K562 (cell line): Measurements from ENCODE around the gene ATP5PD. TPM values are rescaled to one million over a fixed set of nuclear protein-coding genes. Genes with fewer than 3 reads are reported as not detected.

Source experiments
- CAMTA2 ChIP-seq: fragments of 250-450 bp; sonication (Bioruptor Pico); conservative IDR thresholded peaks from 2 replicates; pipeline ENCODE4 v1.5.1; 2022
- CREB1 ChIP-seq, 2 experiments: sonication (generic) in 1 of 2; formaldehyde crosslinking in 1 of 2; IDR thresholded peaks; 2 replicates each; pipeline versions ENCODE4 v1.6.1 to v1.8.0; 2012 to 2022; ENCODE audit warnings: inconsistent platforms in 1 of 2, mild to moderate bottlenecking in 1 of 2, missing genetic modification reagents in 1 of 2, moderate library complexity in 1 of 2
- EP300 ChIP-seq: IDR thresholded peaks from 2 replicates; pipeline ENCODE4 v1.6.1; 2012; ENCODE audit warnings: low read length, improper control_type of control experiment
- ETV5 ChIP-seq: sonication (generic); formaldehyde crosslinking; IDR thresholded peaks from 2 replicates; pipeline ENCODE4 v1.4.0; 2020; ENCODE audit warnings: low read depth, mild to moderate bottlenecking, missing genetic modification reagents
- GABPA ChIP-seq: fragments of 200-800 bp; sonication (Bioruptor generic); conservative IDR thresholded peaks from 2 replicates; pipeline ENCODE4 v1.6.1; 2016; ENCODE audit warnings: low read depth, missing genetic modification characterization, missing compliant biosample characterization
- ILK ChIP-seq: fragments of 450-650 bp; IDR thresholded peaks from 2 replicates; pipeline ENCODE4 v1.6.1; 2016; ENCODE audit warnings: missing genetic modification characterization, low read depth, mild to moderate bottlenecking, missing compliant biosample characterization, moderate library complexity, borderline replicate concordance
- JUND ChIP-seq, 2 experiments: IDR thresholded peaks; 2 replicates in 1 of 2; 3 replicates in 1 of 2; pipeline ENCODE4 v1.6.1; 2011; ENCODE audit warnings: borderline replicate concordance in 2 of 2, low read depth in 2 of 2, low read length in 2 of 2, improper control_type of control experiment in 1 of 2, missing biosample characterization in 1 of 2, missing genetic modification characterization in 1 of 2, missing genetic modification reagents in 1 of 2
- MBD1 ChIP-seq: fragments of 250-450 bp; sonication (Bioruptor Pico); IDR thresholded peaks from 2 replicates; pipeline ENCODE4 v1.8.0; 2022; ENCODE audit warnings: inconsistent platforms
- PKNOX1 ChIP-seq: fragments of 450-650 bp; IDR thresholded peaks from 2 replicates; pipeline ENCODE4 v1.6.1; 2016
- POLR2A ChIP-seq: fragments of 450-650 bp; conservative IDR thresholded peaks from 2 replicates; pipeline ENCODE4 v1.6.1; 2016
- TGIF2 ChIP-seq: sonication (generic); formaldehyde crosslinking; IDR thresholded peaks from 2 replicates; pipeline ENCODE4 v1.8.1; 2022; ENCODE audit warnings: mild to moderate bottlenecking, missing genetic modification reagents, moderate library complexity
- ZNF707 ChIP-seq: fragments of 250-450 bp; sonication (Bioruptor Pico); conservative IDR thresholded peaks from 2 replicates; pipeline ENCODE4 v1.8.0; 2022; ENCODE audit warnings: inconsistent platforms, mild to moderate bottlenecking, moderate library complexity
- polyA plus RNA-seq, 8 experiments: library from polyadenylated mRNA; depleted of rRNA in 4 of 8; stranded (reverse) in 5 of 8; unstranded in 3 of 8; fragments of >200 nt; fragmentation: Nextera tagmentation in 2 of 8; fragmentation: Illumina TruSeq in 1 of 8; extraction: Ambion mirVana in 2 of 8; extraction: Trizol in 1 of 8; gene quantifications; 2 replicates each; pipeline versions ENCODE4 v1.2.1 to v1.2.3, GENCODE V29; 2011 to 2014; ENCODE audit warnings: inconsistent platforms in 1 of 8, missing spikeins in 1 of 8
- total RNA-seq, 7 experiments: library from RNA; depleted of rRNA in 6 of 7; stranded (reverse); fragments of >200 nt in 6 of 7; fragmentation: Illumina TruSeq in 2 of 7; extraction: Trizol in 2 of 7; gene quantifications; 2 replicates each; pipeline versions ENCODE4 v1.2.1 to v1.2.3, GENCODE V29; 2011 to 2021; ENCODE audit warnings: low replicate concordance in 1 of 7

ATP5PD gene
- total and polyA plus RNA-seq, 9 of the 15 experiments (the other 6 are each of a cell fraction or from before 2014, with no cell fraction given) = 271 to 828 (median 432) TPM

- TF ChIP-seq PKNOX1 = peak; percentile 15; the same call in 1 of the 2 replicates
- TF ChIP-seq TGIF2 (CRISPR knock-in tag) = no peak
- no peak for TF ChIP-seq GABPA (tag)
- TF ChIP-seq ZNF707 (CRISPR knock-in tag) = no peak
- TF ChIP-seq CREB1 (IDR thresholded peaks at IDR 0.05) = peak; percentile 68
- peak; percentile 42; the same call in 1 of the 2 replicates for TF ChIP-seq CREB1 (CRISPR knock-in tag; IDR thresholded peaks at IDR 0.05)
- TF ChIP-seq POLR2A = no peak
- TF ChIP-seq MBD1 (CRISPR knock-in tag) = no peak
- no peak for TF ChIP-seq ILK
- no peak for TF ChIP-seq EP300
- 0 out of 2 replicates have a peak, but pooled peaks have one; percentile 25 for TF ChIP-seq JUND (IDR thresholded peaks at IDR 0.05; ENCODE audit: borderline replicate concordance, low read depth, low read length)
- TF ChIP-seq JUND (tag; IDR thresholded peaks at IDR 0.05; ENCODE audit: borderline replicate concordance, low read depth, low read length) = no peak
- TF ChIP-seq CAMTA2 (CRISPR knock-in tag) = no peak
- no peak for TF ChIP-seq ETV5
- TF ChIP-seq, all 486 proteins: peak for 15
Measured at GRCh38 chr17:75031972-75032719, 14.6 kb downstream of the ATP5PD start (continued).
